GM12878 (cell line): Measurements from ENCODE around the gene MLXIPL. TPM values are rescaled to one million over a fixed set of nuclear protein-coding genes. Genes with fewer than 3 reads are reported as not detected.

Source experiments
- ATAC-seq: fragments of 200-7000 bp; cut with Tn5 transposase; 3 replicates; pipeline ENCODE4 v1.9.1; 2020; ENCODE audit warnings: mild to moderate bottlenecking, moderate library complexity
- BruUV-seq: library from RNA; stranded (reverse); fragments of 400-500 nt; replicated peaks from 2 replicates; lab custom pipeline; 2021; lab: Mats Ljungman, UMichigan
- CTCF ChIA-PET: fragments of 300-600 bp; sonication (Branson Sonifier 250); formaldehyde crosslinking; extraction: SDS; loops from one replicate; lab custom pipeline; 2021; ENCODE audit warnings: inconsistent platforms; lab: Yijun Ruan, JAX
- POLR2A ChIA-PET: fragments of 350-600 bp; formaldehyde crosslinking; extraction: SDS; loops from one replicate; lab custom pipeline; 2021; ENCODE audit warnings: inconsistent platforms; lab: Charles Lee
- RAD21 ChIA-PET: fragments of 300-600 bp; sonication (Branson Sonifier 250); formaldehyde crosslinking; loops from one replicate; lab custom pipeline; 2023; ENCODE audit warnings: antibody characterized with exemption; ENCODE audit not compliant: unreplicated experiment; lab: Charles Lee
- SMC1A ChIA-PET: fragments of 300-600 bp; sonication (Branson Sonifier 250); formaldehyde crosslinking; loops from one replicate; lab custom pipeline; 2023; ENCODE audit not compliant: unreplicated experiment, uncharacterized antibody; lab: Charles Lee
- DNase-seq: peaks from one replicate; pipeline ENCODE4 v3.0.0-alpha.2; 2011; ENCODE audit warnings: low read depth, low spot score
- FAIRE-seq: peaks from 3 replicates; lab custom pipeline; 2011; peaks lifted over from hg19 to GRCh38; lab: Jason Lieb, UNC
- H2AFZ ChIP-seq: 2 replicates; pipeline ENCODE4 v1.6.0; 2011; ENCODE audit warnings: low read depth, low read length, control low read depth; ENCODE audit not compliant: control insufficient read depth
- H3K27ac ChIP-seq: 2 replicates; pipeline ENCODE4 v1.5.1; 2011; ENCODE audit warnings: control low read depth; ENCODE audit not compliant: control insufficient read depth, insufficient read depth
- H3K27me3 ChIP-seq, 2 experiments: replicated peaks in 1 of 2; 2 replicates each; pipeline versions ENCODE4 v1.6.0 to v1.6.1; 2011; ENCODE audit warnings: low read length in 1 of 2; ENCODE audit not compliant: control insufficient read depth in 2 of 2, insufficient read depth in 2 of 2
- H3K36me3 ChIP-seq, 2 experiments: 2 replicates each; pipeline ENCODE4 v1.5.1; 2011; ENCODE audit warnings: low read length in 1 of 2; ENCODE audit not compliant: control insufficient read depth in 2 of 2, insufficient read depth in 2 of 2
- H3K4me1 ChIP-seq: 2 replicates; pipeline ENCODE4 v1.6.1; 2011; ENCODE audit warnings: mild to moderate bottlenecking, low read length, moderate library complexity, mixed read lengths; ENCODE audit not compliant: control insufficient read depth, insufficient read depth
- H3K4me2 ChIP-seq: 2 replicates; pipeline ENCODE4 v1.6.0; 2011; ENCODE audit warnings: control low read depth; ENCODE audit not compliant: control insufficient read depth, insufficient read depth
- H3K4me3 ChIP-seq: fragments of 200-600 bp; sonication (generic); 2 replicates; pipeline ENCODE4 v1.5.1; 2016
- H3K79me2 ChIP-seq: 2 replicates; pipeline ENCODE4 v1.6.0; 2011; ENCODE audit warnings: low read length; ENCODE audit not compliant: control insufficient read depth, insufficient read depth
- H3K9ac ChIP-seq: 2 replicates; pipeline ENCODE4 v1.8.0; 2011; ENCODE audit warnings: low read length, control low read depth, mixed read lengths; ENCODE audit not compliant: control insufficient read depth, insufficient read depth
- H3K9me3 ChIP-seq: replicated peaks from 3 replicates; pipeline ENCODE4 v1.5.1; 2011; ENCODE audit warnings: mild to moderate bottlenecking, low read length; ENCODE audit not compliant: control insufficient read depth, insufficient read depth
- H4K20me1 ChIP-seq: 2 replicates; pipeline ENCODE4 v1.6.0; 2011; ENCODE audit not compliant: control insufficient read depth, insufficient read depth
- ASH2L ChIP-seq: fragments of 300-600, 200-600 bp; sonication (generic); IDR thresholded peaks from 2 replicates; pipeline ENCODE4 v1.6.1; 2017; ENCODE audit warnings: low read depth, mild to moderate bottlenecking, borderline replicate concordance
- EP300 ChIP-seq, 2 experiments: fragments of 150-350 bp in 1 of 2; IDR thresholded peaks; 2 replicates each; pipeline ENCODE4 v1.6.1; 2011 to 2012; ENCODE audit warnings: low read depth in 2 of 2, low read length in 2 of 2, borderline replicate concordance in 1 of 2, improper control_type of control experiment in 1 of 2, inconsistent platforms in 1 of 2; ENCODE audit not compliant: control insufficient read depth in 1 of 2
- ETV6 ChIP-seq, 2 experiments: fragments of 450-650 bp in 1 of 2; IDR thresholded peaks in 1 of 2; conservative IDR thresholded peaks in 1 of 2; 2 replicates each; pipeline ENCODE4 v1.6.1; 2014; ENCODE audit warnings: antibody characterized with exemption in 1 of 2, borderline replicate concordance in 1 of 2, low read depth in 1 of 2, mild to moderate bottlenecking in 1 of 2, moderate library complexity in 1 of 2
- GABPA ChIP-seq: IDR thresholded peaks from 2 replicates; pipeline ENCODE4 v1.6.1; 2014; ENCODE audit warnings: antibody characterized with exemption, low read depth, mild to moderate bottlenecking, inconsistent platforms
- GATAD2B ChIP-seq: fragments of 450-650 bp; conservative IDR thresholded peaks from 2 replicates; pipeline ENCODE4 v1.6.1; 2017; ENCODE audit warnings: low read depth, mild to moderate bottlenecking, moderate library complexity
- IKZF1 ChIP-seq: fragments of 450-650 bp; conservative IDR thresholded peaks from 2 replicates; pipeline ENCODE4 v1.6.1; 2017; ENCODE audit warnings: antibody characterized with exemption, mild to moderate bottlenecking
- JUND ChIP-seq: IDR thresholded peaks from 2 replicates; pipeline ENCODE4 v1.6.1; 2012; ENCODE audit warnings: low read depth, mild to moderate bottlenecking, low read length, improper control_type of control experiment, moderate library complexity
- MEF2A ChIP-seq: IDR thresholded peaks from 2 replicates; pipeline ENCODE4 v1.6.1; 2011; ENCODE audit warnings: low read depth, mild to moderate bottlenecking, low read length, moderate library complexity; ENCODE audit not compliant: insufficient read depth
- NR2C1 ChIP-seq: fragments of 450-650 bp; IDR thresholded peaks from 2 replicates; pipeline ENCODE4 v1.6.1; 2017; ENCODE audit warnings: antibody characterized with exemption, mild to moderate bottlenecking, moderate library complexity
- POLR2A ChIP-seq: IDR thresholded peaks from 2 replicates; pipeline ENCODE4 v1.6.1; 2011; ENCODE audit warnings: low read depth, mild to moderate bottlenecking, low read length
- POLR2AphosphoS5 ChIP-seq: IDR thresholded peaks from 2 replicates; pipeline ENCODE4 v1.6.1; 2011; ENCODE audit warnings: mild to moderate bottlenecking, low read length, inconsistent platforms
- SMAD5 ChIP-seq: IDR thresholded peaks from 2 replicates; pipeline ENCODE4 v1.6.1; 2016; ENCODE audit warnings: antibody characterized with exemption, low read depth
- WRNIP1 ChIP-seq: IDR thresholded peaks from 2 replicates; pipeline ENCODE4 v1.6.1; 2011; ENCODE audit warnings: low read depth, low read length, improper control_type of control experiment, borderline replicate concordance
- YY1 ChIP-seq: IDR thresholded peaks from 2 replicates; pipeline ENCODE4 v1.6.1; 2011; ENCODE audit warnings: low read depth, mild to moderate bottlenecking, low read length
- ZBTB33 ChIP-seq: fragments of 450-650 bp; IDR thresholded peaks from 2 replicates; pipeline ENCODE4 v1.6.1; 2017; ENCODE audit warnings: mild to moderate bottlenecking
- WGBS: methylation state at CpG from one replicate; pipeline ENCODE4 v1.1.6; 2016; ENCODE audit warnings: low lambda C conversion rate; ENCODE audit not compliant: insufficient replicate concordance, insufficient coverage; ENCODE audit errors: missing lambda C conversion rate; 5-methylcytosine and 5-hydroxymethylcytosine counted together
- in situ Hi-C: fragments of 300-500 bp; cut with MboI; formaldehyde crosslinking; loops from 9 replicates; pipeline ENCODE4 v1.14.3; 2018; ENCODE audit warnings: mixed read lengths
- intact Hi-C: fragments of 100-400 bp; cut with micrococcal nuclease; formaldehyde crosslinking; loops from one replicate; pipeline ENCODE4 v1.14.2; 2022; ENCODE audit not compliant: unreplicated experiment
- polyA plus RNA-seq, 11 experiments: library from polyadenylated mRNA; depleted of rRNA in 4 of 11; unstranded in 6 of 11; stranded (reverse) in 5 of 11; fragments of >200 nt; fragmentation: Nextera tagmentation in 4 of 11; fragmentation: Illumina TruSeq in 1 of 11; extraction: Ambion mirVana in 4 of 11; extraction: Trizol in 1 of 11; gene quantifications; 1 replicate in 1 of 11; 2 replicates in 10 of 11; pipeline versions ENCODE4 v1.2.1 to v1.2.3, GENCODE V29; 2011 to 2016; ENCODE audit warnings: inconsistent platforms in 2 of 11, missing spikeins in 2 of 11, low read depth in 1 of 11
- total RNA-seq, 4 experiments: library from RNA; depleted of rRNA in 3 of 4; stranded (reverse); fragments of >200 nt in 3 of 4; fragmentation: Illumina TruSeq in 1 of 4; extraction: Trizol in 1 of 4; gene quantifications; 2 replicates each; pipeline versions ENCODE4 v1.2.1 to v1.2.3, GENCODE V29; 2013 to 2021
- TF ChIP-seq, protein P1 (sequence below): fragments of 450-650 bp; formaldehyde crosslinking; IDR thresholded peaks from 2 replicates; pipeline ENCODE4 v1.4.0; 2020; ENCODE audit warnings: mild to moderate bottlenecking, moderate library complexity

Gene MLXIPL
- total and polyA plus RNA-seq, 10 of the 15 experiments (the other 5 are each of a cell fraction or from before 2014, with no cell fraction given) = 0.21 TPM; not detected in 9

- WGBS = 4% methylated on average over 72 of the region's 83 CpGs
- H3K4me2 ChIP-seq = peak within 1 kb of the TSS; percentile 79
- H4K20me1 ChIP-seq = no peaks in the 10 kb centered on the region
- ChIA-PET POLR2A (interaction anchor here (0.6 to 4.3 kb wide), 6 partner anchors 10 to 746 kb away, joined by 3 to 41 read pairs (median 4); partner anchors contain the start of genes BAZ1B and TBL2), SMC1A (interaction anchor here (1.1 to 2.6 kb wide), 4 partner anchors 9 to 38 kb away, joined by 3 to 10 read pairs (median 4); no protein-coding TSS in a partner anchor), CTCF (interaction anchor here (1.8 to 2.6 kb wide), 2 partner anchors 32 kb away, joined by 8 to 9 read pairs; no protein-coding TSS in a partner anchor), RAD21 (interaction anchor here (0.6 to 4.1 kb wide), 3 partner anchors 21 to 60 kb away, joined by 4 to 21 read pairs (median 4); partner anchors contain the start of genes BAZ1B and TBL2)
- intact Hi-C loops = loop anchor here (1.0 to 2.0 kb wide), 2 partner anchors 21 to 35 kb away; partner anchors contain the start of genes BAZ1B and TBL2
- in situ Hi-C loops = no loop called here
- FAIRE-seq (no peak), ATAC-seq (peak; percentile 49), DNase-seq (no peak)
- peak within 1 kb of the TSS; percentile 91 for H3K9ac ChIP-seq
- BruUV-seq = TSS peak; percentile 64
- no peaks in the 10 kb centered on the region for H3K9me3 ChIP-seq
- peak within 1 kb of the TSS; percentile 98 for H3K4me3 ChIP-seq
- H2AFZ ChIP-seq = peak within 1 kb of the TSS; percentile 97
- H3K27ac ChIP-seq = peak within 1 kb of the TSS; percentile 97
- no peaks in the 10 kb centered on the region for H3K27me3 ChIP-seq
- H3K79me2 ChIP-seq = peaks cover 33% of the 10 kb centered on the region
- H3K36me3 ChIP-seq = no peaks in the 10 kb centered on the region
- peaks cover 18% of the 10 kb centered on the region for H3K4me1 ChIP-seq
- no peak for TF ChIP-seq EP300 (IDR thresholded peaks at IDR 0.05; ENCODE audit: borderline replicate concordance in 1 of 2, control insufficient read depth in 1 of 2, low read depth in 2 of 2, low read length in 2 of 2)
- TF ChIP-seq ASH2L = peak; percentile 98; the same call in 1 of the 2 replicates
- no peak for TF ChIP-seq WRNIP1
- TF ChIP-seq POLR2A = peak; percentile 85
- no peak for TF ChIP-seq GABPA
- TF ChIP-seq ETV6 (conservative IDR thresholded peaks at IDR 0.05 in 1 of 2, IDR thresholded peaks at IDR 0.05 in 1 of 2; ENCODE audit: borderline replicate concordance in 1 of 2, low read depth in 1 of 2) = no peak
- TF ChIP-seq NR2C1 = no peak
- peak; percentile 82 for TF ChIP-seq ZBTB33
- peak; percentile 87 for TF ChIP-seq IKZF1
- TF ChIP-seq, protein P1, sequence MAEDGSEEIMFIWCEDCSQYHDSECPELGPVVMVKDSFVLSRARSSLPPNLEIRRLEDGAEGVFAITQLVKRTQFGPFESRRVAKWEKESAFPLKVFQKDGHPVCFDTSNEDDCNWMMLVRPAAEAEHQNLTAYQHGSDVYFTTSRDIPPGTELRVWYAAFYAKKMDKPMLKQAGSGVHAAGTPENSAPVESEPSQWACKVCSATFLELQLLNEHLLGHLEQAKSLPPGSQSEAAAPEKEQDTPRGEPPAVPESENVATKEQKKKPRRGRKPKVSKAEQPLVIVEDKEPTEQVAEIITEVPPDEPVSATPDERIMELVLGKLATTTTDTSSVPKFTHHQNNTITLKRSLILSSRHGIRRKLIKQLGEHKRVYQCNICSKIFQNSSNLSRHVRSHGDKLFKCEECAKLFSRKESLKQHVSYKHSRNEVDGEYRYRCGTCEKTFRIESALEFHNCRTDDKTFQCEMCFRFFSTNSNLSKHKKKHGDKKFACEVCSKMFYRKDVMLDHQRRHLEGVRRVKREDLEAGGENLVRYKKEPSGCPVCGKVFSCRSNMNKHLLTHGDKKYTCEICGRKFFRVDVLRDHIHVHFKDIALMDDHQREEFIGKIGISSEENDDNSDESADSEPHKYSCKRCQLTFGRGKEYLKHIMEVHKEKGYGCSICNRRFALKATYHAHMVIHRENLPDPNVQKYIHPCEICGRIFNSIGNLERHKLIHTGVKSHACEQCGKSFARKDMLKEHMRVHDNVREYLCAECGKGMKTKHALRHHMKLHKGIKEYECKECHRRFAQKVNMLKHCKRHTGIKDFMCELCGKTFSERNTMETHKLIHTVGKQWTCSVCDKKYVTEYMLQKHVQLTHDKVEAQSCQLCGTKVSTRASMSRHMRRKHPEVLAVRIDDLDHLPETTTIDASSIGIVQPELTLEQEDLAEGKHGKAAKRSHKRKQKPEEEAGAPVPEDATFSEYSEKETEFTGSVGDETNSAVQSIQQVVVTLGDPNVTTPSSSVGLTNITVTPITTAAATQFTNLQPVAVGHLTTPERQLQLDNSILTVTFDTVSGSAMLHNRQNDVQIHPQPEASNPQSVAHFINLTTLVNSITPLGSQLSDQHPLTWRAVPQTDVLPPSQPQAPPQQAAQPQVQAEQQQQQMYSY = no peak
- peak; percentile 87 for TF ChIP-seq YY1
- no peak for TF ChIP-seq JUND
- TF ChIP-seq SMAD5 = no peak
- TF ChIP-seq POLR2AphosphoS5 = peak; percentile 72; the same call in 1 of the 2 replicates
- TF ChIP-seq GATAD2B = peak; percentile 75
- no peak for TF ChIP-seq MEF2A
Observed at GRCh38 chr7:73557397-73558257, 66.7 kb downstream of the MLXIPL start, which contains the start of gene BCL7B. Gene BCL7B, minus strand, starts transcription at chr7:73557690. Its CDS starts 112 bp downstream, at chr7:73557578.
